ENCODE results near the gene LCAT.

Gene LCAT

DNA sequence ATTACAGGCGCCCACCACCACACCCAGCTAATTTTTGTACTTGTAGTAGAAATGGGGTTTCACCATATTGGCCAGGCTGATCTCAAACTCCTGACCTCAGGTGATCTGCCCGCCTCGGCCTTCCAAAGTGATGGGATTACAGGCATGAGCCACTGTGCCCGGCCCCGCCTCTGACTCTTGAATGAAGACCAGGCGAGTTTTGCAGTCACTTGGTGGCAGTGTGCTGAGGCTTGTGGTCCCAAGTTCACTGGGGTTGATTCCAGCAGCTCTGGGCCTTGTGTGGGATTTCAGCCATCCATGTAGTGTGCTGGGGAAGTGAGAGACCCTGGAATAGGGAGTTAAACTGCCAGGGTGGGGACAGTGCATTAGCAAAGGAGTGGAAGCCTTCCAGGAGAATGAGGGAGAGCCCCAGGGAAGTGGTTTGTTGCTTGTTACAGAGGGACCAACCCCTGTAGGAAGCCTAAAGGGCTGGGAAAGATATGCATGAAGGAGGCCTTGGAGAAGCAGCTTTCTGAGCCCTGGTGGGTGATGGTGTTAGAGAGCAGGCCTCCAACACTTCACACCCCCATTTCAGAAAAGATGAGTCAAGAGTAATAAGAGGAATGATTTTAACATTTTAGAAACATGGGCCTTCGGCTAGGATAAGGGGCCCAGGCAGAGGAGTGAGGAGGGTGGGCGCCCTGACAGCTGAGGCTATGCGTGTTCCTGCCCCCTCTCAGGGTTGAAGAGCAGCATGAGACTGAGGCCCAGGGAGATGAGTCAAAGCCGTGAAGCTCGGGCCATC, 36.3 kb downstream of the LCAT start:
- H2AK5ac ChIP-seq (ENCODE audit: low read length, severe bottlenecking) = no peak overlapping the region
- no peak overlapping the region for H4K91ac ChIP-seq (ENCODE audit: low read length)
- H4K8ac ChIP-seq (ENCODE audit: low read length) = no peak overlapping the region
- H3K14ac ChIP-seq (ENCODE audit: low read length in 2 of 2) = no peak overlapping the region
- no peak overlapping the region for H2BK120ac ChIP-seq (ENCODE audit: low read depth, low read length)
- peaks cover 42% of the 10 kb centered on the region for H3K79me1 ChIP-seq (replicated peaks; ENCODE audit: low read length, poor library complexity, severe bottlenecking)
- H3K36me3 ChIP-seq (ENCODE audit: control insufficient read depth in 1 of 2, insufficient read depth in 2 of 2, low read depth in 1 of 2, low read length in 2 of 2) = peaks cover 39 to 48% of the 10 kb centered on the region in 2 experiments
- no peak overlapping the region for H2BK15ac ChIP-seq (ENCODE audit: low read depth, poor library complexity, severe bottlenecking)
- no peak overlapping the region for H2BK12ac ChIP-seq (ENCODE audit: low read length in 2 of 2)
- H3K27ac ChIP-seq (ENCODE audit: low read length, poor library complexity, severe bottlenecking) = no peak overlapping the region
- no peak overlapping the region for H3K18ac ChIP-seq (ENCODE audit: low read depth in 1 of 2, low read length in 2 of 2)
- H3K4me3 ChIP-seq (ENCODE audit: insufficient read depth in 1 of 2, low read depth in 1 of 2, low read length in 2 of 2) = no peak overlapping the region
- H2AFZ ChIP-seq (ENCODE audit: low read depth, low read length) = no peak overlapping the region
- H3K23ac ChIP-seq (ENCODE audit: low read length in 2 of 2) = no peak overlapping the region
- H3K9ac ChIP-seq (ENCODE audit: low read length) = no peak overlapping the region
- no peaks in the 10 kb centered on the region for H3K9me3 ChIP-seq (ENCODE audit: control insufficient read depth, low read length)
- no peak overlapping the region for H2BK5ac ChIP-seq (ENCODE audit: low read depth, low read length, poor library complexity, severe bottlenecking)
- H3K4ac ChIP-seq (ENCODE audit: low read depth in 1 of 2, low read length in 2 of 2) = no peak overlapping the region
- no peaks in the 10 kb centered on the region for H3K27me3 ChIP-seq (ENCODE audit: control insufficient read depth in 1 of 2, insufficient read depth in 1 of 2, low read length in 2 of 2)
- DNase-seq = no peak
- no peak overlapping the region for H3K4me2 ChIP-seq (ENCODE audit: low read length, poor library complexity, severe bottlenecking)
- WGBS = 94% methylated on average over 10 of the region's 11 CpGs
- peaks cover 9% of the 10 kb centered on the region for H3K4me1 ChIP-seq (ENCODE audit: control insufficient read depth, insufficient read depth, low read depth, low read length)

DNA sequence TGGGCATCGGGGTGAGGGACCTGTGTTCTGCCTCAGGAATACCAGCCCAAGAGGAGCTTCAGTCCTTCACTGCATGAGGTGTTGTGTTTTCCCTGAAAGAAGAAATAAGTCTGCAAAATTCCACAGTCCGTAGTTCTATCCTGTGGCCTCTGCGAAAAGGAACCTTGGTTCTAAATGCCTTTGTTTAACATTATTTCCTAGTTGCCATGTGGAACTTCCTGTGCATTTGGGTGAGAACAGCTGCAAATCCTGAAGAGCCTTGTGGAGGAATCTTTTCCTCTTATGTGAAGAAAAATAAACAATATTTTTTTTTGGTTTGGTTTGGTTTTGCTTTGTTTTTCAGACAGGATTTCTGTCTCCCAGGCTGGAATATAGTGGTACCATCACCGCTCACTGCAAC, 41.1 kb downstream of the LCAT start:
- Histone ChIP-seq H2AFZ (ENCODE audit: low read depth, low read length) (no peak overlapping the region), H2BK120ac (ENCODE audit: low read depth, low read length) (no peak overlapping the region), H2BK12ac (ENCODE audit: low read length in 2 of 2) (no peak overlapping the region), H3K27me3 (ENCODE audit: control insufficient read depth in 1 of 2, insufficient read depth in 1 of 2, low read length in 2 of 2) (no peaks in the 10 kb centered on the region), H3K9me3 (ENCODE audit: control insufficient read depth, low read length) (no peaks in the 10 kb centered on the region), H4K8ac (ENCODE audit: low read length) (no peak overlapping the region), H2AK5ac (ENCODE audit: low read length, severe bottlenecking) (no peak overlapping the region), H3K9ac (ENCODE audit: low read length) (no peak overlapping the region), H3K18ac (ENCODE audit: low read depth in 1 of 2, low read length in 2 of 2) (peak overlapping the region in 1 of 2 experiments; percentile 72), H3K79me1 (replicated peaks; ENCODE audit: low read length, poor library complexity, severe bottlenecking) (peaks cover 34% of the 10 kb centered on the region), H3K23ac (ENCODE audit: low read length in 2 of 2) (no peak overlapping the region), H3K14ac (ENCODE audit: low read length in 2 of 2) (no peak overlapping the region), H2BK15ac (ENCODE audit: low read depth, poor library complexity, severe bottlenecking) (no peak overlapping the region), H3K27ac (ENCODE audit: low read length, poor library complexity, severe bottlenecking) (no peak overlapping the region), H3K4me3 (ENCODE audit: insufficient read depth in 1 of 2, low read depth in 1 of 2, low read length in 2 of 2) (no peak overlapping the region), H3K4ac (ENCODE audit: low read depth in 1 of 2, low read length in 2 of 2) (peak overlapping the region in 1 of 2 experiments; percentile 55), H3K4me1 (ENCODE audit: control insufficient read depth, insufficient read depth, low read depth, low read length) (no peaks in the 10 kb centered on the region), H2BK5ac (ENCODE audit: low read depth, low read length, poor library complexity, severe bottlenecking) (no peak overlapping the region), H3K36me3 (ENCODE audit: control insufficient read depth in 1 of 2, insufficient read depth in 2 of 2, low read depth in 1 of 2, low read length in 2 of 2) (peaks cover 12 to 16% of the 10 kb centered on the region in 2 experiments), H3K4me2 (ENCODE audit: low read length, poor library complexity, severe bottlenecking) (no peak overlapping the region), H4K91ac (ENCODE audit: low read length) (no peak overlapping the region)
- DNase-seq = peak; percentile 40
- WGBS = 82% methylated on average over 4 of the region's 4 CpGs

DNA sequence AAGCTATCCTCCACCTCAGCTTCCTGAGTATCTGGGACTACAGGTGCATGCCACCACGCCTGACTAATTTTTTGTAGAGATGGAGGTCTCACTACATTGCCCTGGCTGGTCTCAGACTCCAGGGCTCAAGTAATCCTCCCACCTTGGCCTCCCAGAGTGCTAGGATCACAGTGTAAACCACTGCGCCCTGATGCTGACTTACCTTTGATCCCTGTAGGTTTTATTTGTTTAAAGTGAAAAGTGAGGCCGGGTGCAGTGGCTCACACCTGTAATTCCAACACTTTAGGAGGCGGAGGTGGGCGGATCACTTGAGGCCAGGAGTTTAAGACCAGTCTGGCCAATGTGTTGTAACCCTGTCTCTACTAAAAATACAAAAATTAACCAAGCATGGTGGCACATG, 42.2 kb downstream of the LCAT start:
- H3K27ac ChIP-seq (ENCODE audit: low read length, poor library complexity, severe bottlenecking) = no peak overlapping the region
- no peak overlapping the region for H2BK12ac ChIP-seq (ENCODE audit: low read length in 2 of 2)
- no peaks in the 10 kb centered on the region for H3K4me1 ChIP-seq (ENCODE audit: control insufficient read depth, insufficient read depth, low read depth, low read length)
- H3K23ac ChIP-seq (ENCODE audit: low read length in 2 of 2) = no peak overlapping the region
- H3K18ac ChIP-seq (ENCODE audit: low read depth in 1 of 2, low read length in 2 of 2) = no peak overlapping the region
- WGBS = 96% methylated on average over 5 of the region's 5 CpGs
- H3K27me3 ChIP-seq (ENCODE audit: control insufficient read depth in 1 of 2, insufficient read depth in 1 of 2, low read length in 2 of 2) = no peaks in the 10 kb centered on the region
- no peaks in the 10 kb centered on the region for H3K9me3 ChIP-seq (ENCODE audit: control insufficient read depth, low read length)
- no peak overlapping the region for H4K91ac ChIP-seq (ENCODE audit: low read length)
- no peak overlapping the region for H4K8ac ChIP-seq (ENCODE audit: low read length)
- H3K4me2 ChIP-seq (ENCODE audit: low read length, poor library complexity, severe bottlenecking) = no peak overlapping the region
- no peak overlapping the region for H3K9ac ChIP-seq (ENCODE audit: low read length)
- no peak overlapping the region for H2AK5ac ChIP-seq (ENCODE audit: low read length, severe bottlenecking)
- peaks cover 37% of the 10 kb centered on the region for H3K79me1 ChIP-seq (replicated peaks; ENCODE audit: low read length, poor library complexity, severe bottlenecking)
- DNase-seq = no peak
- no peak overlapping the region for H2BK5ac ChIP-seq (ENCODE audit: low read depth, low read length, poor library complexity, severe bottlenecking)
- H2AFZ ChIP-seq (ENCODE audit: low read depth, low read length) = no peak overlapping the region
- H3K4me3 ChIP-seq (ENCODE audit: insufficient read depth in 1 of 2, low read depth in 1 of 2, low read length in 2 of 2) = no peak overlapping the region
- no peak overlapping the region for H2BK120ac ChIP-seq (ENCODE audit: low read depth, low read length)
- no peak overlapping the region for H3K14ac ChIP-seq (ENCODE audit: low read length in 2 of 2)
- no peak overlapping the region for H2BK15ac ChIP-seq (ENCODE audit: low read depth, poor library complexity, severe bottlenecking)
- no peak overlapping the region for H3K4ac ChIP-seq (ENCODE audit: low read depth in 1 of 2, low read length in 2 of 2)
- peaks cover 12 to 20% of the 10 kb centered on the region in 2 experiments for H3K36me3 ChIP-seq (ENCODE audit: control insufficient read depth in 1 of 2, insufficient read depth in 2 of 2, low read depth in 1 of 2, low read length in 2 of 2)

DNA sequence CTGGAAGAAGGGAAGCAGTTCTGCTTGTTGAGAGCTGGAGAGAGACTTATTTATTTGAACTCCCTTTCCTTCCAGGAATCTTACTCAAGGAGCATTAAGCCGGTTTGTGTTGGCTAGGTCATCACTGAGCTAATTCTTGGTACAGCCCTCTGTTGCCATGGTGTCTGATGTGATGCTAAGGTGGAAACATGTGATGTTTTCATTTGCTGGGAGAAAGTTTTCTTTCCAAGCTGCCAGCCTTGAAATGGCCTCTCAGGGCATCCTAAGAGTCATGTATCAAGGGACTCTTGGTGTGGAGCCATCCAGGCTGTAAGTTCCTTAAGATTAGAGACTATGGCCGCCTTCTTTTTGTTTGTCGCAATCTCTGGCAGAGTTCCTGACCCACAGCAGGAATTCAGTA, 46.7 kb downstream of the LCAT start:
- no peak overlapping the region for H3K23ac ChIP-seq (ENCODE audit: low read length in 2 of 2)
- H3K27ac ChIP-seq (ENCODE audit: low read length, poor library complexity, severe bottlenecking) = no peak overlapping the region
- no peak overlapping the region for H4K91ac ChIP-seq (ENCODE audit: low read length)
- no peak overlapping the region for H2BK120ac ChIP-seq (ENCODE audit: low read depth, low read length)
- peaks cover 8% of the 10 kb centered on the region for H3K4me1 ChIP-seq (ENCODE audit: control insufficient read depth, insufficient read depth, low read depth, low read length)
- H2AK5ac ChIP-seq (ENCODE audit: low read length, severe bottlenecking) = no peak overlapping the region
- H2BK12ac ChIP-seq (ENCODE audit: low read length in 2 of 2) = no peak overlapping the region
- WGBS = 98% methylated on average over 3 of the region's 3 CpGs
- H4K8ac ChIP-seq (ENCODE audit: low read length) = no peak overlapping the region
- peaks cover 28% of the 10 kb centered on the region for H3K79me1 ChIP-seq (replicated peaks; ENCODE audit: low read length, poor library complexity, severe bottlenecking)
- no peak overlapping the region for H3K4me3 ChIP-seq (ENCODE audit: insufficient read depth in 1 of 2, low read depth in 1 of 2, low read length in 2 of 2)
- H2BK15ac ChIP-seq (ENCODE audit: low read depth, poor library complexity, severe bottlenecking) = no peak overlapping the region
- H3K27me3 ChIP-seq (ENCODE audit: control insufficient read depth in 1 of 2, insufficient read depth in 1 of 2, low read length in 2 of 2) = no peaks in the 10 kb centered on the region
- peak; percentile 55 for DNase-seq
- no peak overlapping the region for H3K4me2 ChIP-seq (ENCODE audit: low read length, poor library complexity, severe bottlenecking)
- H2AFZ ChIP-seq (ENCODE audit: low read depth, low read length) = no peak overlapping the region
- no peak overlapping the region for H3K4ac ChIP-seq (ENCODE audit: low read depth in 1 of 2, low read length in 2 of 2)
- no peaks in the 10 kb centered on the region for H3K9me3 ChIP-seq (ENCODE audit: control insufficient read depth, low read length)
- H3K14ac ChIP-seq (ENCODE audit: low read length in 2 of 2) = no peak overlapping the region
- H3K36me3 ChIP-seq (ENCODE audit: control insufficient read depth in 1 of 2, insufficient read depth in 2 of 2, low read depth in 1 of 2, low read length in 2 of 2) = peaks cover 0 to 9% of the 10 kb centered on the region in 2 experiments
- no peak overlapping the region for H3K18ac ChIP-seq (ENCODE audit: low read depth in 1 of 2, low read length in 2 of 2)
- peak overlapping the region; percentile 53 for H3K9ac ChIP-seq (ENCODE audit: low read length)
- no peak overlapping the region for H2BK5ac ChIP-seq (ENCODE audit: low read depth, low read length, poor library complexity, severe bottlenecking)

All from mesenchymal stem cell (in vitro differentiated cells and primary cell).